ENCODE data around the gene GRIK3.

Gene GRIK3

GRCh38 chr1:36971852-36972618 is 62.3 kb downstream of the GRIK3 start:
- no peak for DNase-seq (ENCODE audit: low spot score)

GRCh38 chr1:36968730-36969129 is 65.6 kb downstream of the GRIK3 start:
- DNase-seq (ENCODE audit: low spot score), result no peak

More at GRCh38 chr1:36971852-36972618, 62.3 kb downstream of the GRIK3 start:
- no peak for TF ChIP-seq CTCF (IDR thresholded peaks at IDR 0.05; ENCODE audit: extremely low read depth, missing control alignments)

GRCh38 chr1:36966242-36966641 is 68.1 kb downstream of the GRIK3 start:
- DNase-seq (ENCODE audit: low spot score), result no peak

More at GRCh38 chr1:36968730-36969129, 65.6 kb downstream of the GRIK3 start:
- TF ChIP-seq CTCF (IDR thresholded peaks at IDR 0.05; ENCODE audit: extremely low read depth, missing control alignments), result no peak

GRCh38 chr1:36965275-36966159 is 68.8 kb downstream of the GRIK3 start:
- DNase-seq (ENCODE audit: low spot score), result no peak
- no peak for TF ChIP-seq CTCF (IDR thresholded peaks at IDR 0.05; ENCODE audit: extremely low read depth, missing control alignments)

More at GRCh38 chr1:36966242-36966641, 68.1 kb downstream of the GRIK3 start:
- TF ChIP-seq CTCF (IDR thresholded peaks at IDR 0.05; ENCODE audit: extremely low read depth, missing control alignments), result no peak

GRCh38 chr1:36964830-36965229 is 69.5 kb downstream of the GRIK3 start:
- no peak for DNase-seq (ENCODE audit: low spot score)
- no peak for TF ChIP-seq CTCF (IDR thresholded peaks at IDR 0.05; ENCODE audit: extremely low read depth, missing control alignments)

GRCh38 chr1:36963006-36963405 is 71.3 kb downstream of the GRIK3 start:
- no peak for TF ChIP-seq CTCF (IDR thresholded peaks at IDR 0.05; ENCODE audit: extremely low read depth, missing control alignments)
- DNase-seq (ENCODE audit: low spot score), result no peak
